ENCODE results near the gene OR51V1. TPM values are rescaled to one million over a fixed set of nuclear protein-coding genes. Genes with fewer than 3 reads are reported as not detected.

OR51V1 gene
- total and polyA plus RNA-seq, 8 donors: not detected

DNA sequence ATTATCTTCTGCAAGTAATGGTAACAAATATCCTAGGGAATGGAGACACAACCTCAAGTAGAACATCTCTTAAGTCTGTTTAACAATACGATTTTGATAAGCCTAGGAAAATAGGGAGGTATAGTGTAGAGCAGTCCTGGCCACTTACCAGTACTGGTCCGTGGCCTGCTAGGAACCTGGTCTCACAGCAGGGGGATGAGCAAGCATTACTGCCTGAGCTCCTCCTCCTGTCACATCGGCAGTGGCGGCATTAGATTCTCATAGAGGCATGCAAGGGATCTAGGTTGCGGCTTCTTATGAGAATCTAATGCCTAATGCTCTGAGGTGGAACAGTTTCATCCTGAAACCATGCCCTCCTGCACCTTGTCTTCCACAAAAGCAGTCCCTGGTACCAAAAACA lies 4.4 kb downstream of the OR51V1 start:
- H3K27me3 ChIP-seq: no peaks in the 10 kb centered on the region
- no peaks in the 10 kb centered on the region for H3K36me3 ChIP-seq
- H3K27ac ChIP-seq: no peak overlapping the region
- H3K4me3 ChIP-seq: no peak overlapping the region
- no peaks in the 10 kb centered on the region for H3K9me3 ChIP-seq
- DNase-seq: no peak
- TF ChIP-seq, protein P1, sequence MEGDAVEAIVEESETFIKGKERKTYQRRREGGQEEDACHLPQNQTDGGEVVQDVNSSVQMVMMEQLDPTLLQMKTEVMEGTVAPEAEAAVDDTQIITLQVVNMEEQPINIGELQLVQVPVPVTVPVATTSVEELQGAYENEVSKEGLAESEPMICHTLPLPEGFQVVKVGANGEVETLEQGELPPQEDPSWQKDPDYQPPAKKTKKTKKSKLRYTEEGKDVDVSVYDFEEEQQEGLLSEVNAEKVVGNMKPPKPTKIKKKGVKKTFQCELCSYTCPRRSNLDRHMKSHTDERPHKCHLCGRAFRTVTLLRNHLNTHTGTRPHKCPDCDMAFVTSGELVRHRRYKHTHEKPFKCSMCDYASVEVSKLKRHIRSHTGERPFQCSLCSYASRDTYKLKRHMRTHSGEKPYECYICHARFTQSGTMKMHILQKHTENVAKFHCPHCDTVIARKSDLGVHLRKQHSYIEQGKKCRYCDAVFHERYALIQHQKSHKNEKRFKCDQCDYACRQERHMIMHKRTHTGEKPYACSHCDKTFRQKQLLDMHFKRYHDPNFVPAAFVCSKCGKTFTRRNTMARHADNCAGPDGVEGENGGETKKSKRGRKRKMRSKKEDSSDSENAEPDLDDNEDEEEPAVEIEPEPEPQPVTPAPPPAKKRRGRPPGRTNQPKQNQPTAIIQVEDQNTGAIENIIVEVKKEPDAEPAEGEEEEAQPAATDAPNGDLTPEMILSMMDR (IDR thresholded peaks at IDR 0.05): no peak
- no peak for TF ChIP-seq EP300 (IDR thresholded peaks at IDR 0.05)
- TF ChIP-seq POLR2AphosphoS5 (IDR thresholded peaks at IDR 0.05): no peak
- no peak for TF ChIP-seq POLR2A (IDR thresholded peaks at IDR 0.05)
- intact Hi-C loops (cut with DNase I; ENCODE audit: low total_unique reads): no loop called here
- H3K4me1 ChIP-seq: no peaks in the 10 kb centered on the region
- 62 to 77% (median 70%) methylated on average over 5 of the region's 5 CpGs for WGBS, 5 donors

DNA sequence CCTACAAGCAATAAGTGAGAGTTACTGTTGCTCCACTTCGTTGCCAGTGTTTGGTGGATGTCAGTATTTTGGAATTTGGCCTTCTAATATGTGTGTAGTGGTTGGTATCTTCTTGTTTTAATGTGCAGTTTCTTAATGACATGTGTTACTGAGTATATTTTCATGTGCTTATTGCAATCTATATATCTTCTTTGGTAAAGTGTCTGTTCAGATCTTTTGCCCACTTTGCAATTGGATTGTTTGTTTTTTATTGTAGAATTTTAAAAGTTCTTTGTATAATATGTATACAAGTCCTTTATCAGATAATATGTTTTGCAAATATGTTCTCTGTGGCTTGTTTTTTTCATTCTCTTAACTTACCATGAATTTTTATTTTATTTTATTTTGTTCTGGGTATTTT lies 7.7 kb downstream of the OR51V1 start:
- no peaks in the 10 kb centered on the region for H3K4me1 ChIP-seq
- no peak for DNase-seq
- WGBS, 5 donors: 0 to 31% (median 20%) methylated on average over 1 of the region's 1 CpG

DNA sequence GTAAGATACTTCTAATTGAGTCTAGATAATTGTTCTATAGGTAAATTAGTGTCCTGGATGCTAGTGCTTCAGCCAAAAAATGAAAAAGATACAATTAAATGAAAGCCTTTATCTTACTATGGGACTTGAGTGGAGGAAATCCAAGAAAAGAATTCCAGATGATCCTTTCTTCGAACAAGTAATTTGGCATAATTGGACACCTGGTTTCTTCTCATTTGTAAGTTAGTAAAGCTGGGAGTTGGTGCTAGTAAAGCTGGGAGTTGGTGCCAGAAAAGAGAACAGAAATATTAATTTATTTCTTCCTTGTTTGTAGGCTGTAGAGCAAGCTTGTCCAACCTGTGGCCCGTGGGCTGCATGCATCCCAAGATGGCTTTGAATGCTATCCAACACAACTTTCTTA lies 12.3 kb downstream of the OR51V1 start:
- TF ChIP-seq POLR2A (IDR thresholded peaks at IDR 0.05): no peak
- TF ChIP-seq, protein P1 (IDR thresholded peaks at IDR 0.05): no peak
- no peak for TF ChIP-seq POLR2AphosphoS5 (IDR thresholded peaks at IDR 0.05)
- no peak for TF ChIP-seq EP300 (IDR thresholded peaks at IDR 0.05)
- Histone ChIP-seq H3K4me1 (no peaks in the 10 kb centered on the region), H3K36me3 (no peaks in the 10 kb centered on the region), H3K4me3 (no peak overlapping the region), H3K9me3 (peaks cover 0 to 9% (median 3%) of the 10 kb centered on the region in 4 donors), H3K27me3 (no peaks in the 10 kb centered on the region), H3K27ac (no peak overlapping the region)
- WGBS, 5 donors: 75 to 90% (median 85%) methylated on average over 2 of the region's 2 CpGs
- intact Hi-C loops (cut with DNase I; ENCODE audit: low total_unique reads): no loop called here
- DNase-seq: no peak

More for the DNA sequence above, 7.7 kb downstream of the OR51V1 start:
- no peak for TF ChIP-seq EP300 (IDR thresholded peaks at IDR 0.05)
- no peak for TF ChIP-seq POLR2A (IDR thresholded peaks at IDR 0.05)
- no peak for TF ChIP-seq POLR2AphosphoS5 (IDR thresholded peaks at IDR 0.05)
- TF ChIP-seq, protein P1 (IDR thresholded peaks at IDR 0.05): no peak
- Histone ChIP-seq H3K9me3 (peaks cover 0 to 9% (median 3%) of the 10 kb centered on the region in 4 donors), H3K27me3 (no peaks in the 10 kb centered on the region), H3K27ac (no peak overlapping the region), H3K4me3 (no peak overlapping the region), H3K36me3 (no peaks in the 10 kb centered on the region)
- intact Hi-C loops (cut with DNase I; ENCODE audit: low total_unique reads): no loop called here

DNA sequence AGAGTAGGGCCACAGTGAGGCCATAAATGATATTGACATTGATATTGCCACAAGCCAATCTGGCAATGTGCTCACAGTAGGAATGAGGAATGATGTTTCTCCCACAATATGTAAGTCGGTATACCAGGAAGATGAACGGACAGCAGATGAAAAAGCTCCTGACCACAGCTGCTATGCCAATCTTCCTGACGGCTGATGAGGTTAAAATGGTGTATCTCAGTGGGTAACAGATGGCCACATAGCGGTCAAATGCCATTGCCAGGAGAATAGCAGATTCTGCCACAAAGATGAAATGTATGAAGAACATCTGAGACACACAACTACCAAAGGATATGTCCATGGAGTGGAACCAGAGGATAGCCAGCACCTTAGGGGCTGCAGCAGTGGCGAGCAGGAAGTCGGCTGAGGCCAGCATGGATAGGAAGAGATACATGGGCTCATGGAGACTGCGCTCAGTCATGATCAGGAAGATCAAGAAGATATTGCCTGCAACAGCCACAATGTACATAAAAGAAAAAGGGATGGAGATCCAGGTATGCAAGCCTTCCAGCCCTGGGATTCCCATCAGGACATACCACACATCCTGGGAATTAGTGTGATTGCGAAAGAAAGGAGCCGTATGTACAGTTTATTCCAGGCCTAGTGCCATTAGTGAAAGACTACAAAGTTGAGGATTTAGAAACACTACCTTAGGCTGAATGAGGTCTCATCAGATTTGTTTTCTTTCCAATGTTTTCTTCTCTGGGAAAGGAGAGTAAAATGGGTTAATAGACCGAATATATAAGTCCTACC lies 22.2 kb downstream of the OR51V1 start:
- Histone ChIP-seq H3K4me3 (no peak overlapping the region), H3K27me3 (no peaks in the 10 kb centered on the region), H3K27ac (no peak overlapping the region), H3K36me3 (no peaks in the 10 kb centered on the region), H3K4me1 (no peaks in the 10 kb centered on the region), H3K9me3 (no peaks in the 10 kb centered on the region)
- no peak for TF ChIP-seq POLR2AphosphoS5 (IDR thresholded peaks at IDR 0.05)
- TF ChIP-seq EP300 (IDR thresholded peaks at IDR 0.05): no peak
- no peak for TF ChIP-seq POLR2A (IDR thresholded peaks at IDR 0.05)
- TF ChIP-seq, protein P1 (IDR thresholded peaks at IDR 0.05): no peak
- WGBS, 5 donors: 77 to 86% (median 84%) methylated on average over 10 of the region's 10 CpGs
- intact Hi-C loops (cut with DNase I; ENCODE audit: low total_unique reads): no loop called here
- no peak for DNase-seq
